Psoas muscle (tissue), 8 donors: Measurements from ENCODE around the gene DNAH6. TPM values are rescaled to one million over a fixed set of nuclear protein-coding genes. Genes with fewer than 3 reads are reported as not detected.

Source experiments
- ATAC-seq, 4 donors: fragments of 200-7000 bp; cut with Tn5 transposase; one replicate each; pipeline ENCODE4 v1.9.1; 2020; ENCODE audit warnings: moderate library complexity in 3 of 4, mild to moderate bottlenecking in 2 of 4
- DNase-seq, 2 donors: peaks; one replicate each; pipeline ENCODE4 v3.0.0-alpha.2; 2020
- H3K27ac ChIP-seq: fragments of 200-600 bp; one replicate; pipeline ENCODE4 v1.8.0; 2022
- H3K27me3 ChIP-seq, 3 donors: fragments of 200-600 bp in 1 of 3; one replicate each; pipeline versions ENCODE4 v1.6.1 to v1.8.0; 2013 to 2022; ENCODE audit warnings: low read length in 2 of 3, mild to moderate bottlenecking in 2 of 3, moderate library complexity in 1 of 3; ENCODE audit not compliant: insufficient read depth in 3 of 3
- H3K36me3 ChIP-seq, 2 donors: fragments of 200-600 bp in 1 of 2; one replicate each; pipeline versions ENCODE4 v1.6.1 to v1.8.0; 2013 to 2022; ENCODE audit warnings: low read depth in 1 of 2, mild to moderate bottlenecking in 1 of 2, moderate library complexity in 1 of 2; ENCODE audit not compliant: insufficient read depth in 1 of 2
- H3K4me1 ChIP-seq: fragments of 200-600 bp; one replicate; pipeline ENCODE4 v1.8.0; 2022
- H3K4me3 ChIP-seq: fragments of 200-600 bp; one replicate; pipeline ENCODE4 v1.8.0; 2022; ENCODE audit warnings: mild to moderate bottlenecking
- H3K9me3 ChIP-seq: fragments of 200-600 bp; one replicate; pipeline ENCODE4 v1.8.0; 2022
- WGBS, 3 donors: extraction: QIAGEN DNeasy Blood & Tissue Kit; methylation state at CpG; one replicate each; pipeline versions ENCODE4 v1.1.6 to v1.1.7; 2013; 5-methylcytosine and 5-hydroxymethylcytosine counted together
- intact Hi-C, 2 donors: fragments of 100-400 bp; cut with DNase I; formaldehyde crosslinking; loops; one replicate each; pipeline versions ENCODE4 v1.11.0 to v1.14.2; 2022
- polyA plus RNA-seq, 3 donors: library from polyadenylated mRNA; stranded (reverse); fragments of 200-250 nt; gene quantifications; one replicate each; pipeline ENCODE4 v1.2.3, GENCODE V29; 2013
- total RNA-seq, 4 donors: library from RNA; stranded (reverse); fragmentation: NEBNext Ultra II Directional in 2 of 4; extraction: Animal tissue kit (Norgen Biotek cat#: 25700) in 2 of 4; gene quantifications; one replicate each; pipeline versions ENCODE4 v1.2.1 to v1.2.4, GENCODE V29; 2021 to 2023
- TF ChIP-seq, protein P1 (sequence below): fragments of 200-600 bp; IDR thresholded peaks from one replicate; pipeline ENCODE4 v1.8.0; 2022; ENCODE audit warnings: antibody characterized with exemption
- donor health status: healthy with polysubstance abuse.
- donor health status: DM: no; HTN: no; CAD: no; lungs with moderate emphysema.
- donor health status: Bipolar disorder and iron deficiency.
- donor health status: healthy.
- donor health status: DM: yes; HTN: yes; CAD: no.
- donor health status: DM: no; HTN: no; CAD: no.
- donor health status: DM: no; HTN: no; CAD: no.
- donor health status: DM: yes; HTN: yes; CAD: no.

Gene DNAH6
- total and polyA plus RNA-seq, 7 donors = 0.01 to 0.09 (median 0.07) TPM; not detected in 3

DNA sequence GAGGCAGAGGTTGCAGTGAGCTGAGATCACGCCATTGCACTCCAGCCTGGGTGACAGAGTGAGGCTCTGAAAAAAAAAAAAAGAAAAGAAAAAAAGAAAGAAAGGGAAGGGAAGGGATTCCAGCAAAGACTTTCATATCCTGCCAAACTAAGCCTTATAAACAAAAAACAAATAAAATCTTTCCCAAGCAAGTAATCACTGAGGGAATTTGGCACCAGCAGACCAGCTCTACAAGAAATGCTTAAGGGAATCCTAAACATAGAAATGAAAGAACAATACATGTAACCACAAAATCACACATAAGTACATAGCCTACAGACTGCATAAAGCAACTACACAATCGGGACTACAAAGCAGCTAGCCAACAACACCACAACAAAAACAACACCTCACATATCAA lies 285.5 kb downstream of the DNAH6 start:
- Histone ChIP-seq H3K4me3 (no peak overlapping the region), H3K27ac (no peak overlapping the region), H3K27me3 (no peaks in the 10 kb centered on the region), H3K4me1 (no peaks in the 10 kb centered on the region), H3K36me3 (no peaks in the 10 kb centered on the region), H3K9me3 (no peaks in the 10 kb centered on the region)
- TF ChIP-seq, protein P1, sequence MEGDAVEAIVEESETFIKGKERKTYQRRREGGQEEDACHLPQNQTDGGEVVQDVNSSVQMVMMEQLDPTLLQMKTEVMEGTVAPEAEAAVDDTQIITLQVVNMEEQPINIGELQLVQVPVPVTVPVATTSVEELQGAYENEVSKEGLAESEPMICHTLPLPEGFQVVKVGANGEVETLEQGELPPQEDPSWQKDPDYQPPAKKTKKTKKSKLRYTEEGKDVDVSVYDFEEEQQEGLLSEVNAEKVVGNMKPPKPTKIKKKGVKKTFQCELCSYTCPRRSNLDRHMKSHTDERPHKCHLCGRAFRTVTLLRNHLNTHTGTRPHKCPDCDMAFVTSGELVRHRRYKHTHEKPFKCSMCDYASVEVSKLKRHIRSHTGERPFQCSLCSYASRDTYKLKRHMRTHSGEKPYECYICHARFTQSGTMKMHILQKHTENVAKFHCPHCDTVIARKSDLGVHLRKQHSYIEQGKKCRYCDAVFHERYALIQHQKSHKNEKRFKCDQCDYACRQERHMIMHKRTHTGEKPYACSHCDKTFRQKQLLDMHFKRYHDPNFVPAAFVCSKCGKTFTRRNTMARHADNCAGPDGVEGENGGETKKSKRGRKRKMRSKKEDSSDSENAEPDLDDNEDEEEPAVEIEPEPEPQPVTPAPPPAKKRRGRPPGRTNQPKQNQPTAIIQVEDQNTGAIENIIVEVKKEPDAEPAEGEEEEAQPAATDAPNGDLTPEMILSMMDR = no peak
- no peak for DNase-seq
- intact Hi-C loops = no loop called here
- no peak for ATAC-seq
- WGBS, 3 donors = 86 to 88% (median 87%) methylated on average over 2 of the region's 2 CpGs

DNA sequence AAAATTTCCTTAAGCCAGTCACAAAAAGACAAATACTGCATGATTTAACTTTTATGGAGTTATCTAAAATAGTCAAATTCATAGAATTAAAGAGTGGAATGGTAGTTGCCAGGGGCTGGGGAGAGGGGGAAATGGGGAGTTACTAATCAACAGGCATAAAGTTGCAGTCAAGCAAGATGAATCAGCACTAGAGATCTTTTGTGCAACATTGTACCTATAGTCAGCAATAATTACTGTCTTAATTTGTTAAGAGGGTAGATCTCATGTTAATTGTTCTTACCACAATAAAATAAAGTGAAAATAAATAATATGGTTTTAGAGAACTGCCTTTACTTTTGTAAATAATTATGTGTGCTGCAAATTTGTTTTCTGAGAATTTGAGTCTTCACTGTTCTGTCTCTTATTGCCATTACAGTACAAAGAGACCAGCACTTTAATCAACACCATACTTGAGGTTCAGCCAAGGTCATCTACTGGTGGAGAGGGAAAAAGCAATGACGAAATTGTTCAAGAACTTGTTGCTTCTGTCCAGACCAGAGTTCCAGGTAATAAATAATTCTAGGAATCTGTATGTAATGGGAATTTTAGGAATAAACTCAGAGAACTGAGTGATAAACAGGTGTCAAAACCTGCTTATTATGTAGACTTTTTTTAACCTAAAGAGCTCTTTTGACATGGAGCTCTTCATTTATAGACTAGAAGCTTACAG lies 289.1 kb downstream of the DNAH6 start:
- no peaks in the 10 kb centered on the region for H3K4me1 ChIP-seq
- 52 to 63% (median 52%) methylated on average over 1 of the region's 1 CpG for WGBS, 3 donors
- TF ChIP-seq, protein P1 = no peak
- DNase-seq (no peak), ATAC-seq (no peak)
- H3K9me3 ChIP-seq = no peaks in the 10 kb centered on the region
- H3K4me3 ChIP-seq = no peak overlapping the region
- no peaks in the 10 kb centered on the region for H3K27me3 ChIP-seq
- intact Hi-C loops = no loop called here
- no peaks in the 10 kb centered on the region for H3K36me3 ChIP-seq
- H3K27ac ChIP-seq = no peak overlapping the region

DNA sequence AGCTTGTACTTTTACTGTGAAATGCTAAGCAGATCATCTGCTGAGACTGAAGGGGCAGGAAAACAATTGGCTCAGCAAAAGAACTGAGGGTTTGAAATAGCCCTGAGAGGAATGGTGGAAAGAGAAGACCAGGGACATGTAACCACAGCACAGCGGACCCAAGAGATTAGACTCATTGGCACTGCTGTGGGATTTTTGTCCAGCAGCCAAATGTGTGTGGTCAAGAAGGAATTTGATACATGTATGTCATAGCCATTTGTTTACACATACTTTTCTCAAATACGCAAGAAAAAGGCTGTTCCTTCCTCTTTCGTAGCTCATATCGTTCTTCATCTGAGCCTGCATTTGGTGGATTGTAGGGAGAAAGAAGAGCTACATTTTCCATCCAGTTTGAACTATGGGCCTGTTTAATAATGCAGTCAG lies 290.8 kb downstream of the DNAH6 start:
- DNase-seq (no peak), ATAC-seq (no peak)
- Histone ChIP-seq H3K27me3 (no peaks in the 10 kb centered on the region), H3K9me3 (no peaks in the 10 kb centered on the region), H3K27ac (no peak overlapping the region), H3K4me3 (no peak overlapping the region), H3K4me1 (no peaks in the 10 kb centered on the region), H3K36me3 (no peaks in the 10 kb centered on the region)
- intact Hi-C loops = no loop called here
- TF ChIP-seq, protein P1 = no peak
- WGBS, 3 donors = 22 to 33% (median 32%) methylated on average over 4 of the region's 4 CpGs

DNA sequence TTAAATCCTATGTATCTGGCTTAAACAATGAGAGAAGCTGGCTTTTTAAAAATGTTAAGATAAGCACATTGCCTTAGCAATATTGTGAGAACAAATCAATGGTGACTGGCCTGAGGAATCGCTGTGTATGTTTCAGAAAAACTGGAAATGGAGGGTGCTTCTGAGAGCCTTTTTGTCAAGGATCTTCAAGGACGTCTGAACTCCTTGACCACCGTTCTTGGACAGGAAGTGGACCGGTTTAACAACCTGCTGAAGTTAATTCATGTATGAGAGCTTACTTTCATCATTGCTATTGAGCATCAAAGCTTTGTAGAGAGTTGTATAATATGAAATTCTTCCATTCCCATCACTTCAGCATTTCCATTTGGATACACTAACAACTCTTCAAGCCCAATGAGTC lies 292.0 kb downstream of the DNAH6 start:
- TF ChIP-seq, protein P1 = no peak
- no peak for DNase-seq
- H3K9me3 ChIP-seq = no peaks in the 10 kb centered on the region
- no peak overlapping the region for H3K4me3 ChIP-seq
- H3K4me1 ChIP-seq = no peaks in the 10 kb centered on the region
- no peak overlapping the region for H3K27ac ChIP-seq
- H3K36me3 ChIP-seq = no peaks in the 10 kb centered on the region
- H3K27me3 ChIP-seq = no peaks in the 10 kb centered on the region
- 68 to 72% (median 71%) methylated on average over 4 of the region's 4 CpGs for WGBS, 3 donors
- ATAC-seq = no peak
- intact Hi-C loops = no loop called here
